ENCODE results near the gene SMC5.
A peak's percentile ranks its signal among the peaks of the same experiment; 100 is the strongest.

Gene SMC5

GRCh38 chr9:70257502-70257901, 1.3 kb upstream of the SMC5 start:
- no peak for DNase-seq (ENCODE audit: low spot score)
- TF ChIP-seq, protein P1, sequence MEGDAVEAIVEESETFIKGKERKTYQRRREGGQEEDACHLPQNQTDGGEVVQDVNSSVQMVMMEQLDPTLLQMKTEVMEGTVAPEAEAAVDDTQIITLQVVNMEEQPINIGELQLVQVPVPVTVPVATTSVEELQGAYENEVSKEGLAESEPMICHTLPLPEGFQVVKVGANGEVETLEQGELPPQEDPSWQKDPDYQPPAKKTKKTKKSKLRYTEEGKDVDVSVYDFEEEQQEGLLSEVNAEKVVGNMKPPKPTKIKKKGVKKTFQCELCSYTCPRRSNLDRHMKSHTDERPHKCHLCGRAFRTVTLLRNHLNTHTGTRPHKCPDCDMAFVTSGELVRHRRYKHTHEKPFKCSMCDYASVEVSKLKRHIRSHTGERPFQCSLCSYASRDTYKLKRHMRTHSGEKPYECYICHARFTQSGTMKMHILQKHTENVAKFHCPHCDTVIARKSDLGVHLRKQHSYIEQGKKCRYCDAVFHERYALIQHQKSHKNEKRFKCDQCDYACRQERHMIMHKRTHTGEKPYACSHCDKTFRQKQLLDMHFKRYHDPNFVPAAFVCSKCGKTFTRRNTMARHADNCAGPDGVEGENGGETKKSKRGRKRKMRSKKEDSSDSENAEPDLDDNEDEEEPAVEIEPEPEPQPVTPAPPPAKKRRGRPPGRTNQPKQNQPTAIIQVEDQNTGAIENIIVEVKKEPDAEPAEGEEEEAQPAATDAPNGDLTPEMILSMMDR (IDR thresholded peaks at IDR 0.05; ENCODE audit: extremely low read depth, missing control alignments) = no peak

DNA sequence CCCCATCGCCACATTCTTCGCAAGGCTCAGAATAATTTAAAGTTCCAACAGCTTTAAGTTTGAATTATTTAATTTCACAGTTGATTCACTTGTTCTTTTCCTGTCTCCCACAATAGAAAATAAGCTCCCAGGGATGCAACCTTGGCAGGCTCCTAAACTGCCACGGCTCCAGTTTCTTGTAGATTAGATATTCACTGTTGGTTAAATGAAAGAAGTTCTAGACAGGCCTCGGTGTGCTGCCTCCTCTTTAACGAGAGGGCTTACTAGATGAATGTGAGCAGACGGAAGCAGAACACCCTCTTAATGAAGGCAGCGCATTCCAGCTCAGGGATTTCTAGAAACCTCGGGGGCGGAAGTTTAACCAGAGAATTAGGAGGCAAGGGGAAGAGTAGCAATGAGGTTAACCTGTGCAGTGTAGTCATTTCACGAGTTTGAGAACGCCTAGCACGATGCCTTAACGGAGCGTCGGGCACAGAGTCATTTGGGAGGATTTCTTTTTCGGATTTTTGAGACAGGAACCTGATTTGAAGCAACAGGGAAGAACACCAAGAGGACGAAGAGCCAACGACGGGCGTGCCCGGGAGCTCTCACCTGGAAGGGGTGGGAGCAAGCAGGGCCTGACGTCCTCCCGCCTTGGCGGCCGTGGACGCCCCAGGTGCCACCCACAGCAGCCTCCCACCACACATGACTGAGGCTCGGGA, 637 bp upstream of the SMC5 start:
- TF ChIP-seq, protein P1 (IDR thresholded peaks at IDR 0.05; ENCODE audit: extremely low read depth, missing control alignments) = no peak
- DNase-seq (ENCODE audit: low spot score) = peak; percentile 32

GRCh38 chr9:70259512-70259802, 679 bp downstream of the SMC5 start:
- DNase-seq (ENCODE audit: low spot score) = peak; percentile 14
- TF ChIP-seq, protein P1 (IDR thresholded peaks at IDR 0.05; ENCODE audit: extremely low read depth, missing control alignments) = no peak

GRCh38 chr9:70260007-70260443, 1.2 kb downstream of the SMC5 start:
- DNase-seq (ENCODE audit: low spot score) = no peak
- TF ChIP-seq, protein P1 (IDR thresholded peaks at IDR 0.05; ENCODE audit: extremely low read depth, missing control alignments) = no peak

DNA sequence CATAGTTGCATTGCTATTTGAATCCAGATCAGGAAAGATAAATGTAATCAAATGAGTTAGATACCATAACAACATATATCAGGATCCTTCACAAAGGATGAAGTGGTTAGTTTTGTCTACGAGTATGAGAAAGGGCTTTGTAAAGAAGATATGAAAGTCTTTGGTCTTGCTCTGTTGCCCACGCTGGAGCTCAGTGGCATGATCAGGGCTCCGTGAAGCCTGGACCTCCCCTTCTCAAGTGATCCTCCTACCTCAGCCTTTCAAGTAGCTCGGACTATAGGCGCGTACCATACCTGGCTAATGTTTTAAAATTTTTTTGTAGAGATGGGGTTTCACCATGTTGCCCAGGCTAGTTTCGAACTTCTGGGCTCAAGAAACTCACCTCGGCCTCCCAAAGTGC, 1.8 kb downstream of the SMC5 start:
- DNase-seq (ENCODE audit: low spot score) = no peak
- TF ChIP-seq, protein P1 (IDR thresholded peaks at IDR 0.05; ENCODE audit: extremely low read depth, missing control alignments) = no peak

DNA sequence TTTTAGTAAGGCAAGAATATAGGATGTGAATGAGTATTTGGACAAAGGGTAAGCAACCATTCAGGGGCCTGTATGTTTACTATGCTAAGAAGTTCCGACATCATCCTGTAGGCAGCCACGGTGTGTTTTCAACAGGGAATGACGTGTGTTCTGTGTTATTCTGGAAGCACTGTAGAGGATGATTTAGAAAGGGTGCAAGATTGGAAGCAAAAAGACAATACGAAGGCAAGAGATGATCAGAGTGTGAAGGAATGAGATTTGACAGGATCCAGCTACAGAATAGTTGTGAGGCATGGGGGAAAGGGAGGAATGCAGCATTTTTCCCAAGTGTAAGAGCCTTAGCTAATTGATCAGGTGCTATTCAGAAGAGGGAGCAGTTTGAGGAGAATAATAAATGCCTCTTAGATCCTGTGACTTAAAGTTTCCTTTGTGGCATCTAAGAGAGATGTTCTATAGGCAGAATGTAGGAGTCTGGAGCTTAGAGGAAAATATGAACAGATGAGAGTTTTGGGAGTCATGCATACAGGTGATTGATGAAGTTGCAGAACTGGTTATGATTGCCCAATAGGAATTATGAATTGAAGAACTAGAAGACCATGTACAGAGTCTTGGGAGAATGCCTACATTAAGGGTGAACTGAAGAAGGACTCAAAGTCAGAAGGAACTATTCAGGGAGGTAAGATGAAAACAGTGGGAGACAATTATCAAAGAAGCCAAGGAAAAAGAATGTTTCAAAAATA, 2.5 kb downstream of the SMC5 start:
- DNase-seq (ENCODE audit: low spot score) = no peak
- TF ChIP-seq, protein P1 (IDR thresholded peaks at IDR 0.05; ENCODE audit: extremely low read depth, missing control alignments) = no peak

GRCh38 chr9:70262366-70262765, 3.6 kb downstream of the SMC5 start:
- TF ChIP-seq, protein P1 (IDR thresholded peaks at IDR 0.05; ENCODE audit: extremely low read depth, missing control alignments) = no peak
- peak; percentile 24 for DNase-seq (ENCODE audit: low spot score)
